Adipose tissue (tissue), 3 donors: ENCODE data around the gene CASP2. TPM values are rescaled to one million over a fixed set of nuclear protein-coding genes. Genes with fewer than 3 reads are reported as not detected.

Experiments
- H3K27ac ChIP-seq: one replicate; pipeline ENCODE4 v1.5.1; 2013; ENCODE audit warnings: low read depth, low read length
- WGBS, 3 donors: extraction: QIAGEN DNeasy Blood & Tissue Kit; methylation state at CpG; one replicate each; pipeline ENCODE4 v1.1.7; 2013; 5-methylcytosine and 5-hydroxymethylcytosine counted together
- polyA plus RNA-seq, 3 donors: library from polyadenylated mRNA; stranded (reverse); fragments of 200-250 nt; gene quantifications; one replicate each; pipeline ENCODE4 v1.2.3, GENCODE V29; 2013
- donor health status: healthy with polysubstance abuse.
- donor health status: Bipolar disorder and iron deficiency.
- donor health status: healthy.

Gene CASP2
- polyA plus RNA-seq, 3 donors = 4.2 to 6.1 (median 5.4) TPM

DNA sequence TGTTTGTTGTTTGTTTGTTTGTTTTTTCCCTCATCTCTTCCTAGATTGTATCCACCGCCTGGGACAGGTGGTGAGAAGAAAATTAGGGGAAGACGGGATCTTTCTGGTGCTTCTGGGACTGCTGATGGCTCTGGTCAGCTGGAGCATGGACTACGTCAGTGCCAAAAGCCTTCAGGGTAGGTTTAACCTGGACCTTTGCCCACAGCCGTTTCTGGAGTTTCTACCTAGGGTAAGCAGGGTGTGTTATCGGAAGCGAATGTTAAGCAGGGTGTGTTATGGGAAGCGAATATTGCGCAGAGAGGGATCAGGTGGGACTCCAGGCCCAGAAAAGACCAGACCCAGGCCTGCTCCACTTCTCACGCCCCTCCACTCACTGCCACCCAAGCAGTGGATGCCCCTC lies 32.5 kb downstream of the CASP2 start:
- WGBS, 3 donors = 70 to 80% (median 75%) methylated on average over 9 of the region's 9 CpGs
- H3K27ac ChIP-seq = no peak overlapping the region

DNA sequence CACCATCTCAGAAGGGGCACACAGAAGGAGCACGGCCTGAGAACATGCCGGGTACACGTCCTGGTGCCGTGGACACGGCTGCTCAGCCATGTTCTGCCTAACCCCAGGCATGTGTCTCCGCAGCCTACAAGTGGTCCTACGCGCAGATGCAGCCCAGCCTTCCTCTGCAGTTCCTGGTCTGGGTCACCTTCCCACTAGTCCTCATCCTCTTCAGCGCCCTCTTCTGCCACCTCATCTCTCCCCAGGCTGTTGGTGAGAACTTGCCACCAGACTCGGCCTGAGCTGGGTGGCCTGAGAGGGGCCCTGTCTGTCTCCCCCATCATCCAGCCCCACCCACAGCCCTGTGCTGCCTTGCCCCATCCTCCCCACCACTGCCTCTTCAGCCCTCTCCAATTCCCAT lies 33.1 kb downstream of the CASP2 start:
- 95 to 99% (median 96%) methylated on average over 10 of the region's 10 CpGs for WGBS, 3 donors
- no peak overlapping the region for H3K27ac ChIP-seq

DNA sequence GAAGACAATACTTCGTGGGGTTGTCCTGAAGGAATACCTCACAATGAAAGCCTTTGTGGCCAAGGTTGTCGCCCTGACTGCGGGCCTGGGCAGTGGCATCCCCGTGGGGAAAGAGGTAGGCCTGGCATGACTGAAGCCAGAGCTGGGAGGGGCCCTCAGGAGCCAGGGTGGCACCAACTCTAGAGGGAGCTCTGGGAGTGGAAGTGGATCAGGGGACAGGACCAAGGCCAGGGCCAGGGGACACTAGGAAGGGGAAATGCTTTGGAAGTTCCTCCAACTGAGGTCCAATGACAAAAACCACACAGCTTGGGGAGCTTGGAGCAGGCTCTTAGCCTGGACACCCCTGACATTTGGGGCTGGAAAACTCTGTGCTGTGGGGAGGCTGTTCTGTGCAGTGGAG lies 33.6 kb downstream of the CASP2 start:
- 81 to 92% (median 84%) methylated on average over 4 of the region's 4 CpGs for WGBS, 3 donors
- no peak overlapping the region for H3K27ac ChIP-seq

DNA sequence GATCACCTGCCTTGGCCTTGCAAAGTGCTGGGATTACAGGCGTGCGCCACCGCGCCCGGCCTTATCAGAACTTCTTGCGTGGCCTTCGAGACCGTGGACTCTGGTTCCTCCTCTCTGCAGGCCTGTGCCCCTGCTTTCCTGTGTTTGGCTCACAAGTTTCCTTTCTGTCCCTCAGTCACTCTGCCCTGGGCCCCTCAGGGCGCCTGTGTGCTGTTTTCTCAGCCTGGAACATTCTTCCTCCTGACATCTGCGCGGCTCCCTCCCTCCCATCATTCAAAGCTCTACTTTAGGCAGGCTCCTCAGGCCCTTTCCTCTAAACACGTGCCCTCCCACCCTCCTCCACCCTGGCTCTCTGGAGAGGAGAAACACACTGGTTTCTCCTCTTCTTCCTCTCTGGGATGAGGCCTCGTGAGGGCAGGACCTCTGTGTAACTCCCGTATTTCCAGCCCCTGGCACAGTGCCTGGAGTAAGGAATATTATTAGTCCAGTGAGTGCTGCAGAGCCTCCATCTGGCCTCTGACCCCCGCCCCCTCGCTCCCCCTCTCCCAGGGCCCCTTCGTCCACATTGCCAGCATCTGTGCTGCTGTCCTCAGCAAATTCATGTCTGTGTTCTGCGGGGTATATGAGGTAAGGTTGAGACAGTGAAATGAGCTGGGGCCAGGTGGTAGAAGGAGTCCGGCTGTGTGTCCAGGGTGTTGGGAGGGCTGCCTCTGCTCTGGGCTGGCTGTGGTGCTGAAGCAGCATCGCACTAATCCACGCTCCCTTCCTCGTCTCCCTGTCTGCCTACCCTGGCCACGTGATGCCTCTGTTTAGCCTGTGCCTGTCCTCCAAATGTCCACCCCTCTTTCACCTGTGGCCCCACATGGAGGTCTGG lies 34.8 kb downstream of the CASP2 start:
- no peak overlapping the region for H3K27ac ChIP-seq
- 60 to 74% (median 62%) methylated on average over 23 of the region's 23 CpGs for WGBS, 3 donors

DNA sequence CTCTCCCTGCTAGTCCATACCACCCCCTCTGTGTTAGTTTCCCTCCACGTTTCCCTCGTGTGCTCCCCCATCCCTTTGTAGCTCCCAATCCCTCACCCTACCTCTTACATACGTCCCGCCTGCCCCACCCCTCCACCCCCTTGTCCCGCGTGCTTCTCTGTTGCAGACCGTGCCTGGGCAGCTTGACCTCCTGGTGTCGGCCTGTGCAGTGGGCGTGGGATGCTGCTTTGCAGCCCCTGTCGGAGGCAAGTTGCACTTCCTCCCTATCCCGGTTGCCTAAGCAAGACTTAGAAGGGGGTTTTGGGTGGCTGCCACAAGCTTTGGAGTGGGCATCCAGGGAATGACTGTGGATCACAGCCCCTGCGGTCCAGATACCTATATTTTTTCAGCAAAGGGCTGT lies 35.5 kb downstream of the CASP2 start:
- H3K27ac ChIP-seq = no peak overlapping the region

DNA sequence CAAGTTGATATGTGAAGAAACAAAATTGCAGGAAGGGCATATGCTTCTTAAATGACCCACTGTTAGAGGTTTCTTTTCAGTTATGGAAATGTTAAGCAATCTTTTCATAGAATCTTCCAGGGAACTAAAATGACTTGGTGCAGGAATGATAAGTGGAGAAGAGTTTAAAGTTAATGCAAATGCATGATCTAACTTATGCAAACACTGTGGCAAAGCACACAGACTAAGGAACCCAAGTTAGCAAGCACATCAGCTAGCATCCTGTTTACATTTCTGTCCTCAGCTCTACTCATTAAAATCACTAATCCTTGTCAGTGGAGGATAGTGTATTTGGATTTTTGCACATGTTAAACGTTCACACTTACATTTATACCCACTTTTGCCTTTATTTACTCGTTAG lies 37.1 kb downstream of the CASP2 start:
- 55 to 72% (median 71%) methylated on average over 2 of the region's 2 CpGs for WGBS, 3 donors
- no peak overlapping the region for H3K27ac ChIP-seq

More for the DNA sequence above, 35.5 kb downstream of the CASP2 start:
- WGBS, 3 donors = 53 to 69% (median 60%) methylated on average over 12 of the region's 12 CpGs

DNA sequence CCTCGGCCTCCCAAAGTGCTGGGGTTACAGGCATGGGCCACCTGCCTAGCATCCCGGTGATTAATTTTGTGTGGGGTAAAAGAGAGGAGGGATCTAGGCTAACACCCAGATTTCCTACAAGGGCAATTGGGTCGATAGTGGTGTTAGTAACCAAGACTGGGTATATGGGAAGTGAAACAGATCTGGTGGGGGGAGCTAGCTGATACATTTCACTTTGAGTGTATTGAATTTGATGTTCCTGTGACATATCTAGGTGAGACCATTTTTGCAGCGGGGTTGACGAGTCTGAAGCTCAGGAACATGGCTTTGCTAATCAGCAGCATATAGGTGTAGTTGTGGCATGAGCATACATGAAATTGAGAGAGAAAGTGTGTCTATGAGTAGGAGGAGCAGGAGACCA lies 39.8 kb downstream of the CASP2 start:
- no peak overlapping the region for H3K27ac ChIP-seq
- 89 to 93% (median 89%) methylated on average over 5 of the region's 5 CpGs for WGBS, 3 donors

DNA sequence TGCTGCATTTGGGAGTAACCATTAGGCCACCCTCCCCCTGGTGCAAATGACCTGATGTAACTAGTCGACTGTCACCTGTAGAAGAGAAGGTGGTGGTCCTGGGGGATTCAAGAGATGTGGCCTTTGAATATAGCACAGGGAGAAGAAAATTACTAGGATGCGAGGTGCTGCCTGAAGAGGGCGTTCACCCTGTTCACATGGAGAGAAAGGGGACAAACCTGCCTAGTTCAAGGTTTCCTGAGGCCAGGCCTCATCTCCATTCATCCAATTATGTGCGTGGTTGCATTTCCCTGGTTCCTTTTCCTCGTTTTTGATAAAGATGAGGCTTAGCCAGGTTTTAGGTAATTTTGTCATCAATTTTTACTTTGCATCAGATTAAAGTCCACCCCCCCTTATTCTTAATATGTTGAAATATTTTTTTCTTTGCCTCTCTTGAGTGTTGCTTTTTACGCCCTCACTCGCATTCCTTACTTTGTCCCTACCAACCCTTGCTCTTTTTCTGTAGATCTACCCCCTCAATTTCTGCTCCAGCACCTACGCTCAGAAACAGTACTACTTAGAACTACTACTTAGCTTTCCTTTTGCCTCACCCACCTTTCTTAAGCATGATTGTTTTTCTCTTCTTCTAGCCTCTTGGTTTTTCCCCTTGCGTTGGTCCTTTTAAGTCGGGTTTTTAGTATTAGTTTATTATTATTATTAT lies 41.5 kb downstream of the CASP2 start:
- 86 to 95% (median 94%) methylated on average over 10 of the region's 10 CpGs for WGBS, 3 donors
- H3K27ac ChIP-seq = no peak overlapping the region

DNA sequence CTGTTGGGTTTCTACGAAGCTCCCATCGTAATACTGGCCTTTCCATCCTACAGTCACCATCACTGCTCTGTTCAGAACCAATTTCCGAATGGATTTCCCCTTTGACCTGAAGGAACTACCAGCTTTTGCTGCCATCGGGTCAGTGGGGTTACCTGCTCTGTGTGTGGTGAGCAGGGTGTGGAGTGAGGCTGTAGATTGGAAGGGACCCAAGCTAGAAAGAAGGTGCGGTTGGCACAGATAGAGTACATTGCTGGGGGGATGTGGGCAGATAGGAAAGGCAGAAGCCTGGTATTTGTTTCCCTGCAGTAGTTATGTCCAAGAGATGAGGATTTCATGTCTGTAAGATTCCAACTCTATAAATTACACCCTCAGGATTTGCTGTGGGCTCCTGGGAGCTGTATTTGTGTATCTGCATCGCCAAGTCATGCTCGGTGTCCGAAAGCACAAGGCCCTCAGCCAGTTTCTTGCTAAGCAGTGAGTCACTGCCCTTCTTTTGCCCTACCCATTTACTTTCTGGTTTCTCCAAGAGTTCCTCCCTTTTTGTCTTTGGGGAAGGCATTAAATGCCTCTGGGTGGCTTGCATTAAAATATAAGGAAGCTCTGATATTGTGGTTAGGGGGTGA lies 43.1 kb downstream of the CASP2 start:
- WGBS, 3 donors = 63 to 73% (median 73%) methylated on average over 8 of the region's 8 CpGs
- no peak overlapping the region for H3K27ac ChIP-seq

DNA sequence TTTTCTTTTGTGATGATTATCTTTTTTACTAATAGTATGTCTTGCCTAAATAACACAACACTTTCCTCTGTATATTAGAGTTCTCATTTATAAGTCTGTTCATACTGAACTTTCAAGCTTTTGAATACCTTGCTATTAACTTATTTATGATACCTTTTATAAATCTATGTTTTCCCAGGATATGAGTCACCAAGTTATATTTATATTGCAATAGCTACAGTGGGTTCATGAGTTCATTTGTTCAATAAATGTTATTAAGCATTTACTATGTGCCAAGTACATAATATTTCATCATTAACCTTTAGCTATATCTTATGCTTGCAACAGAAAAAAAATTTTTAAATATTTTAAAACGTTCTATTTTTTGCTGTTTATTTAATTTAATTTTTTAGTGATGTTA lies 46.1 kb downstream of the CASP2 start:
- WGBS, 3 donors = 31 to 49% (median 43%) methylated on average over 1 of the region's 1 CpG
- H3K27ac ChIP-seq = no peak overlapping the region

DNA sequence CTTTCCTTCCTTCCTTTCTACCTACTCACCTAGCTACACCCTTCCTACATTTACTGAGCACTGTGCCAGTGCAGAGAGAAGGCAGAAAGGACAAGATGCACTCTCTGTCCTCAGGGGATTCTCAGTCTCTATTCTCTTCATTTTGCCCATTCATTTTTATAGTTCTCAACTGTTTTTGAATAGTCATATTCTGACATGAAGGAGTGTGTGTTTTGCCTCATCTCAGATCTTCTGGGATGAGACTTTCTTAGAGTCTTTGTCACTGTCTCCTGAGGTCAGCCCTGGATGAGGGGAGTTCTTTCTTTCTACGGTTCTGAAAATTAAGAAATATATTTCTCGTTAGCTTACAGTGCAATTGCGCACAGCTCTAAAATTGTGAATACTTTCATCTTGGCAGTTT lies 49.1 kb downstream of the CASP2 start:
- H3K27ac ChIP-seq = no peak overlapping the region
- 77 to 86% (median 86%) methylated on average over 3 of the region's 3 CpGs for WGBS, 3 donors

DNA sequence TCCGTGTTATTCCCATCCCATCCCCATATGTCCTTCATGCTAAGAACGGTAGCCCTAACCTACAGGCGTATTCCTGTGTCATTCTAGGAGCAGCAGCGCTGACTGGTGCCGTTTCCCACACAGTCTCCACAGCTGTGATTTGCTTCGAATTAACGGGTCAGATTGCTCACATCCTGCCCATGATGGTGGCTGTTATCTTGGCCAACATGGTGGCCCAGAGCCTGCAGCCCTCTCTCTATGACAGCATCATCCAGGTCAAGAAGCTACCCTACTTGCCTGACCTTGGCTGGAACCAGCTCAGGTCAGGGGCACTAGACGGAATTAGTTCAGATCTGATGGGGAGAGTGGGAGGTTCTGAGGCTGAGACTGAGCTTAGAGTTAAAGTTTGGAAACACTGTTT lies 53.7 kb downstream of the CASP2 start:
- H3K27ac ChIP-seq = no peak overlapping the region
- 88 to 94% (median 90%) methylated on average over 8 of the region's 8 CpGs for WGBS, 3 donors

DNA sequence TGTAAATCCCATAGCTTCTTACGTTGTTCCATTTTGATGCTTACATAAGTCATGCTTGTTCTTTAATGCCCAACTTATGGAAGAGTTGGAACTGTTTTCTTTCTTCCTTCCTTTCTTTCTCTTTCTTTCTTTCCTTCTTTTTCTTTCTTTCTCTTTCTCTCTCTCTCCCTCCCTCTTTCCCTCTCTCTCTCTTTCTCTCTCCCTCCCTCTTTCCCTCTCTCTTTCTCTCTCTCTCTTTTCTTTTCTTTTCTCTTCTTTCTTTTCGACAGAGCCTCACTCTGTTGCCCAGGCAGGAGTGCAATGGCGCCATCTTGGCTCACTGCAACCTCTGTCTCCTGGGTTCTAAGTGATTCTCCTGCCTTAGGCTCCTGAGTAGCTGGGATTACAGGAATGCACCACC lies 55.4 kb downstream of the CASP2 start:
- WGBS, 3 donors = 72 to 96% (median 91%) methylated on average over 3 of the region's 3 CpGs
- no peak overlapping the region for H3K27ac ChIP-seq

DNA sequence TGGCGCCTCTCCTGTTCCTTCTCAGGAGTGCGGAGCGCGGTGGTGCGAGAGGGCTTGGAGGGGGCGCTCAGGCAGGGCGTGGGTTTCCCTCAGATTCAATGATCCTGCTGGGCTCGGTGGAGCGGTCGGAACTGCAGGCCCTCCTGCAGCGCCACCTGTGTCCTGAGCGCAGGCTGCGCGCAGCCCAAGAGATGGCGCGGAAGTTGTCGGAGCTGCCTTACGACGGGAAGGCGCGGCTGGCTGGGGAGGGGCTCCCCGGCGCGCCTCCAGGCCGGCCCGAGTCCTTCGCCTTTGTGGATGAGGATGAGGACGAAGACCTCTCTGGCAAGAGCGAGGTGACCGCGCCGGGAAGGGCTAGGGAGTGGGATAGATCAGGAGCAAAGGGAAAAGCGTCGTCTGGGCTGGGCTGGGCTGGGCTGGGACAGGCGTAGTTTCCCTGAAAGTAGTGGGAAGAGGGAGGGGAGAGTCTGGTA lies 57.3 kb downstream of the CASP2 start:
- WGBS, 3 donors = 6 to 10% (median 9%) methylated on average over 31 to 35 of the region's 35 CpGs
- H3K27ac ChIP-seq = no peak overlapping the region

DNA sequence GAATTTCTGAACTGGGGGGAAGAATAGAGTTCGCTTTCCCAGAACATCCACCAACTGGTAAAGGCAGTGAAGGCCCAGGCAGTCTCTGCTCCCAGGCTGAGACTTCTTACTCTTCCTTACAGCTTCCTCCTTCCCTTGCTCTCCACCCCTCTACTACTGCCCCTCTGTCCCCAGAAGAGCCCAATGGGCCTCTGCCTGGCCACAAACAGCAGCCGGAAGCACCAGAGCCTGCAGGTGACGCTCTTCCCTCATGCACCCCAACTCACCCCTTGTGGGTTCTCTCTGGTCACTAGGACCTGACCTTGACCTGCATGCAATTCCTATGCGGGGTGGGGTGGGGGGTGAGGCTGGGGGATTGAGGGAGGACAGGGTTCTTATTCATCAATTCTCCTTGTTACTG lies 57.9 kb downstream of the CASP2 start:
- 84 to 88% (median 87%) methylated on average over 4 of the region's 4 CpGs for WGBS, 3 donors
- no peak overlapping the region for H3K27ac ChIP-seq

DNA sequence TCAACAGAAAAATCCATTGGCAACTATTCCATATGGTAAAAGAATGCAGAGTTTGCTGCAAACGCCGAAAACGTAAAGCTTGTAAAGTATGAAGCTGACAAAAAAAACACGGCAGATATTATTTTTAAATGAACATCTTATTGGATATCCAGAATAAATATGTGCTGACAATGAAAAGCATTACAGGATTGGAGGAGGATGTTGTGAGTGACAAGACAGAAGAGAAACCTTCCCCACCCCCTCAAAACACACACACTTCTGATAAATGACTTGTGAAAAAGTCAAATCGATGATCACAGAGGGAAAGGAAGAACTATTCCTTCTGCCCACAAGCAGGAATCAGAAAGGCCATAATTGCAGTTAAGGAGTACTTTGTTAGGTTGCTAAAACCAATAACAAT lies 59.8 kb downstream of the CASP2 start:
- no peak overlapping the region for H3K27ac ChIP-seq
- 59 to 81% (median 62%) methylated on average over 5 of the region's 5 CpGs for WGBS, 3 donors

DNA sequence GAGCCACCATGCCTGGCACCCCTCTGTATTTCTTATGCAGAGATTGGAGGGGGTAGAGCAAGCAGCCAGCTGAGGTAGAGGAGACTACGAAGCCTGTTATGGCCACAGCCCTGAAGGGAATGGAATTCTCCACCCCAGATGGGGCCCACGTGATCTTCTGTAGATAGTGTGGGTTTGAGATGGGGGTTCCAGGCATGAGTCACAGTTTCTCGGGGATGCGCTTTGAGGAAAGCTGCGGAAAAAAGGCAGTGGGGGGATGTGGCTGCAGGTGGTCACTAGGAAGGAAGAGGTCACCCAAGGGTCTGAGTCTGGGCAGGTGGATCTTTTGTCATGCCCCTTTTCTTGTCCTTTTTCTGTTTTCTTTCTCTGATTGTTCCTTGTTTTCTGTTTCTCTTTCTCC lies 62.9 kb downstream of the CASP2 start:
- no peak overlapping the region for H3K27ac ChIP-seq
- WGBS, 3 donors = 73 to 81% (median 76%) methylated on average over 5 of the region's 5 CpGs

DNA sequence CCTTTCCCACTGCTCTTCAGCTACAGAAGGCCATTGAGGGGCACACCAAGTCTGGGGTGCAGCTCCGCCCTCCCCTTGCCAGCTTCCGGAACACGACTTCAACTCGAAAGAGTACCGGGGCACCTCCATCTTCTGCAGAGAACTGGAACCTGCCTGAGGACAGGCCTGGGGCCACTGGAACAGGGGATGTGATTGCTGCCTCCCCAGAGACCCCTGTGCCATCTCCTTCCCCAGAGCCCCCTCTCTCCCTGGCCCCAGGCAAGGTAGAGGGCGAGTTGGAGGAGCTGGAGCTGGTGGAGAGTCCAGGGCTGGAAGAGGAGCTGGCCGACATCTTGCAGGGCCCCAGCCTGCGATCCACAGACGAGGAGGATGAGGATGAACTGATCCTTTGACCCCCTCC lies 63.4 kb downstream of the CASP2 start:
- H3K27ac ChIP-seq = no peak overlapping the region
- WGBS, 3 donors = 91 to 95% (median 93%) methylated on average over 9 of the region's 9 CpGs

DNA sequence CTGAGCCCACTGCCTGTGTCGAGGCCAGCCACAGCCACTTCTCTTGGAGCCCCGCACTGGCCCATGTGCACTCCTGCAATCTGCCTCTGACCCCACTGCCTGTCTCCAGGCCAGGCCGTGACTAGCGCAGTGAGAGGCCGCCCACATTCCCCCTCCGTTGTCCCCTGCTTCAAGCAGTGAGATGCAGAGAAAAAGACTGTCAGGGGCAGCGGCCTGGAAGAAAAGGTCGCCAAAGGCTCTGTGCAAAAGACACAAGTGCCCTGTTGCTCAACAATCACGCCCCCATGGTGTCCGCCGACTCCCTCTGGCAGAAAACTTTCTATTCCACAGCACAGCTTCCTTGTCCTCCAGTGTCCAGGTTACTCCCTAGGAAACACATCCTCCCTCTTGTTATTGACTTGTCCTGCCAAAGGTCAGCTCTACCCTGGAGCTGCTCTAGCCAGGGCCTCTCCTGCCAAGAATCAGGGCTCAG lies 64.4 kb downstream of the CASP2 start:
- 63 to 75% (median 73%) methylated on average over 11 of the region's 11 CpGs for WGBS, 3 donors
- no peak overlapping the region for H3K27ac ChIP-seq
